HG03342 (cell line): ENCODE results near the gene OCIAD1.
"Not testable (repeated sequence)": the region's sequence is repeated elsewhere in the genome, so short reads cannot be mapped to it uniquely, and the experiment has no call there.

Source experiments
- ATAC-seq: cut with Tn5 transposase; IDR thresholded peaks from one replicate; pipeline ENCODE4 v1.9.1; 2021; ENCODE audit warnings: mild to moderate bottlenecking, moderate library complexity; ENCODE audit not compliant: unreplicated experiment

Gene OCIAD1, protein sequence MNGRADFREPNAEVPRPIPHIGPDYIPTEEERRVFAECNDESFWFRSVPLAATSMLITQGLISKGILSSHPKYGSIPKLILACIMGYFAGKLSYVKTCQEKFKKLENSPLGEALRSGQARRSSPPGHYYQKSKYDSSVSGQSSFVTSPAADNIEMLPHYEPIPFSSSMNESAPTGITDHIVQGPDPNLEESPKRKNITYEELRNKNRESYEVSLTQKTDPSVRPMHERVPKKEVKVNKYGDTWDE

DNA sequence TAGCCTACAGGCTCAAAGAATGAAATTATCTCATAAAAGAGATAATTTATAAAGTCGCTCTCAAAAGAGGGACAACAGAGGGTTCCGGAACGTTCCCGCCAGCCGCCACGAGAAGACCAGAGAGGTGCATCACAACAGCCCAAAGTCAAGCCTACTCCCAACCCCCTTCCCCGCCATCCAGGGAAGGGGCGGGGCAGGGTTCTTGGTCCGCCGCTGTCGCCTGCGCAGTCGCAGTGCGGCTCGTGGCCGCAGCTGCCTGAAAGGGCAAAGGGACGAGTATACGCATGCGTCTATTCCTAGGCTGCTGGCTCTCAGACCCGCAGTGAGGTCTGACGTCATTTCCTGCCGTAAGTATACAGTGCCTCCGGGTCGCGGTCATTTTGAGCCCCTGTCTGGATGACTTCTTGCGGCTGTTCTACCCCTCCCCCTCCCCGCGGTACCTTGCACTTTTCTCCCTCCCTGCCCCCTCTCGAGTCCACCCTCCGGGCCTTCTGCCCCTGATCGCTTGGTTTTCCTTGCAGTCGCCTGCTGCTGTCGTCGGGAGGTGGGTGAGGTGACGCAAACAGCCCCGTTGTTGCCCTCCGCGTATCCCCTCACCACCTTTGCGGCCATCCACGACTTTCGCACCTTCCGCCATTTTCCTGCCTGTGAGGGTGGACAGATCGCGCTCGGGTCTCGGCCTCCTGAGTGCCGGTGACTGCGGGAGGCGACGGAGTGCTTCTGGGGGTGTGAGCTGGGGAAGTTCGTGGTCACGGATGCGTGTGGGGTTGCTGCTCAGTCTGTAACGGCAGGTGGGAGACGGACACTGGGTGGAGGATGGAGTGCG is at the start of gene OCIAD1:
TSS of gene OCIAD1 (plus strand) at position 383 of the 826 bp plus-strand sequence. CDS start 1,537 bp downstream, outside the sequence.
- peak; percentile 100 for ATAC-seq

DNA sequence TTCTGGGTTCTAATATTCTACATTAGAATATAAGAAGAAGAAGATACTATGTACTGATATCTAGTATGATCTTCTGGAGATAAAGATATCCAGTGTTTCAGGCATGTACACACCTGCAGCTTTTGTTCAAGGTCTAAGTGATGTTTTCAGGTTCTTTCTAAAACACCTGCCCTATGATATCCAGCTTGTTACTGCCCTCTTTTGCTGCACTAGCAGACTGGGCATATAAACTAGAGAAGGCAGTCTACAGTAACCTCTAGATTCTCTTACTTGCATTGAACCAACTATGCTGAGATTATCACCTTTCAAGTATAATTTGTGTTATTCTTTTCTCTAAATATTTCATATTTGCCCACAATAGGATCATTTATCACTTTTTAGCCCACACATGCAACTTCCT is 48.9 kb upstream of the OCIAD1 start:
- ATAC-seq = no peak

DNA sequence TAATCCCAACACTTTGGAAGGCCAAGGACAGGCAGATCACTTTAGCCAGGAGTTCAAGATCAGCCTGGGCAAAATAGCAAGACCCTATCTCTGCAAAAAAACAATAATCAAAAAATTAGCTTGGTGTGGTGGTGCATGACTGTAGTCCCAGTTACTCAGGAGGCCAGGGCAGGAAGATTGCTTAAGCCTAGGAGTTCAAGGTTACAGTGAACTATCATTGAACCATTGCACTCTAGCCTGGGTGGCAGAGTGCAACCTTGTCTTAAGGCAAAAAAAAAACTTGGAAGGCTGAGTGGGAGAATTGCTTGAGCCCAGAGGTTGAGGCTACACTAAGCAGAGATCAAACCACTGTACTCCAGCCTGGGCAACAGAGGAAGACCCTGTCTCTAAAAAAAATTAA is 45.6 kb upstream of the OCIAD1 start:
- ATAC-seq = no peak

DNA sequence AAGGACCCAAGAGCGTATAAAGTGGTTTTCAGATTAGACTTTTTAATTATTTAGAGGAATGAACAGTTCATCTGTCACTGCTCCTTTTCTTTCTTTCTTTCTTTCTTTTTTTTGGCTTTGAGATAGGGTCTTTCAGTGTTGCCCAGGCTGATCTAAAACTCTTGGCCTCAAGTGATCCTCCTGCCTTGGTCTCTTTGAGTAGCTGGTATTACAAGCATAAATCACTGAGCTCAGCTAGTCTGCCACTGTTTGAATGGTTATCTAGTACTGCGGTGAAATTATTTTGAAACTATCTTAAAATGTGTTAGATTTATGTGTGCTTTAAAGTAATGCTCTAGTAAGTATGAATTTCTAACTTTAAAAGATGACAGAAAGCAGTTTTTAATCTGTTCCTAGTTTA is 44.3 kb upstream of the OCIAD1 start:
- no peak for ATAC-seq

DNA sequence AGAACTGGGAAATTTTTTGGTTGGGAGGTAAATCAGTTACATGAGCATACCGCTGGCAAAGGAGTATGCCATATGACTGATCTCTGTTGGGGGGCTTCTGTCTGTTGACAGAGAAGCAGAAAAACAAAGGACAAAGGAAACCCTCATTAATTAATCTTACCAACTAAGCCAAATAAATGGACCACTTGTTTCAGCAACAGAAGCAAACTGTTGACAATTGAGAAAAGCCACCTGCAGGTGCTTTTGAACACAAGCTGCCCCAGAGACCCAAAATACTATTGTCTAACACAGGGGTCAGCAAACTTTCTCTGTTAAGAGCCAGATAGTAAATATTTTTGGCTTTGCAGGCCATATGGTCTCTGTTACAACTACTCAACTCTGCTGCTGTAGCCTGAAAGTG is 43.8 kb upstream of the OCIAD1 start:
- no peak for ATAC-seq

DNA sequence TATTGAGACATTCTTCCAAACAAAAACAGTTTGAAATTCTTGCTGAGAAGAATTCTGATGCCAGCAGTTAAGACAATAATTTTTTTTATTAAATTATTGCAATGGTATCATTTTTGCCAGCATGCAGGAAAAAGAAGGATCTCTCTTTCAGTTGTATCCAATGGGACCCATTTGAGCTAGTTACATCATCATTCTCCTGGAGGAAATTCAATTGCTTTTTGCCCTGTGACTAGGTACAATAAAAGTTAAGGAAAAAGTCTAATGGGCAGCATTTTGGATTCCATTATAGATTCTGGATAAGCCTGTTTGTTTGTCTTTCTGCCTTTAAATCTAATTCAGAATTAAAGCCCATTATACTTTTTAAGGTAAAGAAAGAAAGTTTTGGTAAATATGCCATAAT is 40.3 kb upstream of the OCIAD1 start:
- no peak for ATAC-seq

DNA sequence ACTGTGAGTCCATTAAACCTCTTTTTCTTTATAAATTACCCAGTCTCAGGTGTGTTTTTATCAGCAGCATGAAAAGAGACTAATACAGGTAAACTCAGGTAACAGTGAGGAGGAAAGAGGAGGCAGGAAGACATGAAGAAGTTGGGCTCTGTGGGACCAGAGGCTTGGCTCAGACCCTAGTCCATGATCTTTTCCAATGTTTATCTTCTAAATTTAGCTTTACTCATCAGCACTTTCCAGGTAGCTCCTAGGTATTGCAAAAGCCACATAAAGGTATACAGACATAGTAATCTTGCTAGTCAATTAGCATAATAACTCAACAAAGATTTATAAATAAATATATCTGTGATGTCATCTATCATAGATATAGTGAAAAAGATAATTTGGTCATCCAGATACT is 39.6 kb upstream of the OCIAD1 start:
- ATAC-seq = no peak

DNA sequence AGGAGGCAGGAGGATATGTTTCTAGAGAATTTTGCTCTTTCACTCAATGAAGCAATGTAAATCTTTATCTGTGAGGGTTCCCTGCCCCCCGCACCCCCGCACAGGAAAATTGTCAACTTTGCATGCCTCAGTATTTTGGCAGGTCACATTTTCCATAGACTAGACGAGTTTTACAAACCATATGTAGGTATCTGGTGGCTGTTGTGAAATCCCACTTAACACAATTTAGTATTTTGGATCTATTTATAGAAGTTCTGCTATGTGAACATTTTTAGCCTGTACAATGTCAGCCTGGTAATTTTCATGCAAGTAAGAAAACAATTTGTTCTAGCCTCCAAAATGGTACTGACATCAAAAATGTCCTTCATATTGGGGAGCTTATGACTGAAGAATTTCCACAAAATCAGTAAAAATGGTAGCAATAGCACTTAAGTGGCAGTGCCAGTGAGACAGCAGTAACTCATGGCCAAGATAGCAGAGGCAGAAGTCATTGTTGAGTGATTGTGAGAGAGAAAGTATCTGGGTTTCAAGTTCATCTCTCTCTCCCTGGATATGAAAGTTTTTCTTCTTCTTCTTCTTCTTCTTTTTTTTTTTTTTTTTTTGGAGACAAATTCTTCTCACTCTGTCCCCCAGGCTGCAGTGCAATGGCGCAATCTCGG is 38.4 kb upstream of the OCIAD1 start:
- ATAC-seq = no peak

DNA sequence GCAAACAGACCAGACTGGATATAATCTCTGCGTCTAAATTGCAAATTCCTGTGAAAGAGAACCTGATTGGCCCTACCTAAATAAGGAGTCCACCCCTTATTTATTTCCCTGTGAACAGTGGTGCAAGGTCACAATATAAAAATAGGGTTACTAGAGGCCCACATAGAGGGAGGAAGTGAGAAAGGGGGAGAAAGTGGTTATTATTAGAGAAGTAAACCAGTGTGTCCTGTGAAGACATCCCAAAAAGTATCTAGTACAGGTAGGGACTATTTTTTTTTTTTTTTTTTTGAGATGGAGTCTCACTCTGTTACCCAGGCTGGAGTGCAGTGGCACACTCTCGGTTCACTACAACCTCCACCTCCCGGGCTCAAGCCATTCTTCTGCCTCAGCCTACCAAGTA is 35.8 kb upstream of the OCIAD1 start:
- no peak for ATAC-seq

DNA sequence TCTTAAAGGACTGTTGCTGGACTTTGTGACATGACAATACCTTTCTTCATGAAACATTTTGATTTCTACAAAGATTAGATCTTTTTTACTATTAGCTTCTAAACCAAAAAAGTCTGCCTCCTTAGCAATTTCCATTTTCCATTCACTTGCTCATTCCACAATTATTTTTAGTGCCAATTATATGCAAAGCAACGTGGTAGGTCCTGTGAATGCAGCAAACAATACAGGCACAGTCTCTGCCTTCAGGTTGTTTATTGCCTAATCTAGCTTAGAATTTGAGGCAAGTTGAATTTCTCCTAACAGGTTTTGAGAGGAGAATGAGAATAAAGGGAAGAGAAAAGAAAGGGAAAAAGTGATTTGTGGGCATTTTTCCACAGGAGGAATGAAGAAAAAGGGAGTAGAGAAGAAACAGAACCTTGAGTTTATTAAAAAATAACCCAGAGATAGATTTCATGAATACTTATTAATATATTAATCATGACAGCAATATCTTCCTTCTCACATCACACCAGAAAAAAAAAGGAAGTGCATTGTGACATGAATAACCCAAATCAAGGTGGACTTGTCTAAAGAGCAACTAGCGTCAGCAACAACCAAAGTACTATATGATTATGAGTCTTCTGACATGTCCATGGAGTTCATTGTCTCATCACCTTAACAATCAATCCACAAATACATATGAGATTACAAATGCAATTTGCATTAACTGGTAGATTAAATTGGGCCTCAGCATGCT is 34.5 kb upstream of the OCIAD1 start:
- no peak for ATAC-seq

DNA sequence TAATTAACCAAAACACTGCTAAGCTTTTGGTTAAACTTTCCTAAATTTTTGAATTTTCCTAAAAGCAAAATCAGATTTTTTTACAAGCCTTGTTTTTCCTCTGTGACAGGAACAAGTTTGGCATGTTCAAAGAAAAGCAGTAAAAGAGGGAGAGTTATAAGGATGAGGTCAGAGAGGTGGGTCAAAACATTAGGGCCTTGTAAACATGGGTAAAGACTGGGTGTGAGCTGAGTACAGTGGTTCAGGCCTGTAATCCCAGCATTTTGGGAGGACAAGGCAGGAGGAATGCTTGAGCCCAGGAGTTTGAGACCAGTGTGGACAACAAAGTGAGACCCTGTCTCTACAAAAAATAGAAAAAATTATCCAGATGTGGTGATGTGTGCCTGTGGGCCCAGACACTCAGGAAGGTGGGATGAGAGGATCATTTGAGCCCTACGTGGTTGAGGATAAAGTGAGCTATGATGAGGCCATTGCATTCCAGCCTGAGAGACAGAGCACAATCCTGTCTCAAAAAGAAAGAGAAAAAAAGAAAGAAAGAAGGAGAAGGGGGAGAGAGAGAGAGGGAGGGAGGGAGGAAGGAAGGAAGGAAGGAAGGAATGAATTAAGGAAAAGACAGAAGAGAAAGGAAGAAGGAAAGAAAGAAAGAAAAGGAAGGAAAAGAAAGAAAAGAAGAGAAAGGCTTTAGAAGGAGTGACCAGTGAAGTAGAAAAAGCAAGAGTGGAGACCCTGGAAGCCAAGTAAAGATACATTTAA is 33.8 kb upstream of the OCIAD1 start:
- ATAC-seq = no peak

DNA sequence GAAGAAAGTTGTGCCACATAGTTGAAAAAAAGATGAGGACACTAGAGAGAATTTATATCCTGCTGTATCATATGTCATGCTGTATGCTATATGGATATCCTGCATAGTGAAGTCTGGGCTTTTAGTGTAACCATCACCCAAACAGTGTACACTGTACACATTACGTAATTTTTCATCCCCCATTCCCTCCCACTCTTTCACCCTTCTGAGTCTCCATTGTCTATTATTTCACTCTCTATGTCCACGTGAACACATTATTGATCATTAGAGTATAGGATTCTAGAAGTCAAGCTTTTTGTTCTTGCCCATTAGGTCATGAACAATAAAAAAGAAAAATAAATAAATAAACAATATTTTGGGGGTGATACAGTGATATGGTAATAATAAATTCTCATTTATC is 32.8 kb upstream of the OCIAD1 start:
- no peak for ATAC-seq

DNA sequence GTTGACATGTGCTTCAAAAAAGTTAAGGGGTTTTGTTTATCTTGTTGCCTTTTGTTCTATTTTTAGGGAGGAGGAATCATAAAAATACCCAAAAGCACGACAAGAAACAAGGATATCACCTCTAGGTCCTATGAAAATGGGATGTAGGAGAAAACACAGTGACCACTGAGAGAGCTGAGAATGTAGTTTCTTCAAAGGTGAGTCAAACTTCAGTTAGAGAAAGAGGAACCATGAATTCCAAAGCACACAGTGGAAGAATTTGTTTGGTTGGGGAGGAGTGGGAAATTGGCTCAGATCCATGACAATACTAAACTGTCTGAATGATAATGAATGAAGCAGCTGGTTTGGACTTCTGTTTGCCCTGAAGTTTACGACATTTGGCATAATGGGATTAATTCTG is 31.7 kb upstream of the OCIAD1 start:
- ATAC-seq = no peak

DNA sequence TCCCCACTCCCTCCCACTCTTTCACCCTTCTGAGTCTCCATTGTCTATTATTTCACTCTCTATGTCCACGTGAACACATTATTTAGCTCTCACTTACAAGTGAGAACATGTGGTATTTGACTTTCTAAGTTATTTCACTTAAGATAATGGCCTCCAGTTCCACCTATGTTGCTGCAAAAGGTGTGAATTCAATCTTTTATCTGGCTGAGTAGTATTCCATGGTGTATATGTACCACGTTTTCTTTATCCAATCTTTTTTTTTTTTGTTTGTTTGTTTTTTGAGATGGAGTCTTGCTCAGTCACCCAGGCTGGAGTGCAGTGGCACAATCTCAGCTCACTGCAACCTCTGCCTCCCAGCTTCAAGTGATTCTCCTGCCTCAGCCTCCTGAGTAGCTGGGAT is 30.7 kb upstream of the OCIAD1 start:
- not testable (repeated sequence) for ATAC-seq

DNA sequence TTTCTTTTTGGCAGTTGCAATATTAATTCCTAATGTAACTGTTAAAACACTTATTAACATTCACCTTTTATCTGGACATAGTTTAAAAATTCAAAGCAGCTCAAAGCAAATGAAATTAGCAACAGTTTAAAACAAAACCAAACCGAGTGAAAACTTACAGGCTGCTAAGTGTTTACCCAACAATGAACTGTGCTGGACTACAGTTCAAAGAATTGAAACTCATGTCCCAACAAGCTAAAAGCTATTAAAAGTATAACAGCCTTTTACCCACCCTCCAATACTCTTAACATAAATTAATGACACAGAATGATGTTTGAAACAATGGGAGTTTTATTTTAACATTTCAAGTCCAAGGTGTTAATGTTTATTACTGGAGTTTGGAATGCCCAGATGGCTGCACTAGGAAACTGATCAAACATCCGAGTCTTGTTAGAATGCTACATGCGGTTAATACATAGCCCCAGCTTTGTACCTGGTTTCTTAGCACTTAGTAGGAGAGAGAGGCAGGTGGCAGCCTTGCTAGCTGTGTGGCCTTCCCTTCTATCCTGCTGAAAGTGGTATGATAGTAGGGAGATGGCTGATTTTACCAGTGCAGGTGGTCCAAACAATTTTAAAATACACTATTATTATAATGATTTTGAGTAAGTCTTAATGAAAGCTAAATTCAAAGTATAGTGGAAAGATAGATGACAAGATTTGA is 29.7 kb upstream of the OCIAD1 start:
- ATAC-seq = no peak

DNA sequence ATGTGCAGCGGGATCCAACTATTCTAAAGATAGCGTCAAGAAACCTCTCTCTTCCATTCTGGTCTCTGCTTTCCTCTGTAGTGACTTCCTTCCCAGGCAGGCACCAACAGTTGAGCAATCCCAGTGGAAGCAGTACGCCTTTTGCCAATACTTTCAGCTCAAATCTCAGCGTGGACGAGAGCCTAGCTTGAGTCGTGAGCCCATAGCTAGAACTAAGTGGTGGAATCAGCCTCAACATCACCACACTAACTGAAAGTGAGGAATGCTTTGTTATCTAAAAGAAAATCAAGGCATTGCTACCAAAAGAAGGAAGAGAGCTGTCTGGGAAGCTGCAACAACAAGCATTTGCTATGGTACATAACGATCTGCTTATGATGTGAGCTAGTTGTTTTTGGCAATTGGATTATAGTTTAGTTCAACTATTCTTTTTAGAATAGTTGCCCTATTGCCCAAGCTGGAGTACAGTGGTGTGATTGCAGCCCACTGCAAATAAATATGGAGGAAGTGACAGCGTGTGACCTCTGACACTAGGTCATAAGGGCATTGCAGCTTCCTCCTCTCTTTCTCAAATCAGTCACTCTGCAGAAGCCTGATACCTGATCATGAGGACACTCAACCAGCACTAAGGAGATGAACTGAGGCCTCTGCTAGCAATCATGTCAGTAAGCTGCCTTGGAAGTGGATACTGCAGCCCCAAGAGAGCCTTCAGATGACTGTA is 26.1 kb upstream of the OCIAD1 start:
- no peak for ATAC-seq

DNA sequence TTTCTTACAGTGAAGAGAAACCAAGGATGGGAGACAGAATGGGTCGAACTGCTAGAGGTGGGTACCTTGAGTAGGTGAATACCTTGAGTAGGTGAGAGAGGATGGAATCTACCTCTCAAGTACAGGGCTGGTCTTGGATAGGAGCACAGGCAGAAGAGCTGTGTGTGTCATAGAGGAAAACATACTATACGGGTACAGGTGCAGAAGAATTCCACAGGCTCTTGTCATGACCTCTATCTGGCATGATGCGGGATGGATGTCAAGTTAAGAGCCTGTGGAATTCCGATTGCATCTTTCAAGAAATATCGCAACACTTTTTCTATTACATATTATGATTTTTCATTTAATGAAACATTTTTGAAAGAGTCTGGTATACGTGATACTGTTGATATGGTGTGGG is 18.0 kb upstream of the OCIAD1 start:
- ATAC-seq = no peak

DNA sequence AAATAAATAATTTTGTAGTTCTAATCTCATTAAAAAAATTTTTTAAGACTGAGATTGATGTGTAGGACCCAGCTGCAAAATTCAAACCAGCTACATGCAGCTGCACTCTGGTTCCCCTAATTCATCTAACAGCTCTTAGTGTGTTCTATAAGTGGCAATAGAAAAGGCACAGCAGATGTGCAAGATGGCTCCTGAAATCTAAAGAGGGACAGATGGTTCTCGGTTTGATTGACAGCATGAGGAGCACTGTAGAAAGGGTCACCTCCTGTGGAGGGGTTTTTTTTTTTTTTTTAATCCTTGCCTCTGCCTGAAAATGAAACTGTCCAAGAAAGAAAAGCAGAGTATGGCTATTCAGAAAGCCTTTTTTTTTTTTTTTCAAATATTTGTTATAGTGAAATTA is 16.9 kb upstream of the OCIAD1 start:
- ATAC-seq = peak; percentile 83

DNA sequence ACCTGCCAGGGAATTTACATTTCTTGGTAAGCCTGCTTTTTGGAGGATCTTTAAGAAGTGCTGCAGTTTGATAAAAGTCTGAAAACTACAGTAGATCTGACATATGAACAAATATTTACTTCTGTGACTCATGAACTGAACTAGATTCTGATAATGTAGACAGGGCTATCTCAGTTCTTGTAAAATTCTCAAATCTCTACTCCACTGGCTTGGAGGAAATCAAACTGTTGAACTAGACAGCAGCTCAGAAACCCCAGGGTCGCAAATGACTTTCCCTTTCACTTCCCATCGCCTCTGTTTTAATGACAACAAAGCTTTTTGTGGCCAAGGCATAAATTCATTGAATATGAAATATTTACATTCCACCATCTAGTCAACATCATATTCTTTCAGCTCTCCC is 15.4 kb upstream of the OCIAD1 start:
- ATAC-seq = peak; percentile 51
